K562 (cell line): ENCODE data around the gene NUP188. TPM values are rescaled to one million over a fixed set of nuclear protein-coding genes. Genes with fewer than 3 reads are reported as not detected.

Experiments used
- BACH1 ChIP-seq: fragments of 200-800 bp; sonication (Bioruptor generic); IDR thresholded peaks from 2 replicates; pipeline ENCODE4 v1.6.1; 2016; ENCODE audit warnings: missing genetic modification characterization, missing compliant biosample characterization
- BDP1 ChIP-seq: IDR thresholded peaks from 3 replicates; pipeline ENCODE4 v1.6.1; 2011; ENCODE audit not compliant: insufficient read length, insufficient read depth
- CGGBP1 ChIP-seq: fragments of 250-450 bp; sonication (Bioruptor Pico); IDR thresholded peaks from 2 replicates; pipeline ENCODE4 v1.9.0; 2021; ENCODE audit warnings: mild to moderate bottlenecking
- CHCHD3 ChIP-seq: fragments of 250-450 bp; sonication (Bioruptor Pico); IDR thresholded peaks from 2 replicates; pipeline ENCODE4 v2.1.2; 2022; ENCODE audit warnings: mild to moderate bottlenecking
- CHD4 ChIP-seq: fragments of 200-600 bp; sonication (generic); IDR thresholded peaks from 3 replicates; pipeline ENCODE4 v1.6.1; 2012; ENCODE audit warnings: low read depth, mild to moderate bottlenecking, mixed read lengths, low read length, inconsistent platforms; ENCODE audit not compliant: insufficient read depth, insufficient replicate concordance, poor library complexity, severe bottlenecking
- E4F1 ChIP-seq: fragments of 250-450 bp; sonication (Bioruptor Pico); IDR thresholded peaks from 2 replicates; pipeline ENCODE4 v1.5.0; 2021; ENCODE audit warnings: mild to moderate bottlenecking, borderline replicate concordance
- ELK1 ChIP-seq: sonication (generic); formaldehyde crosslinking; IDR thresholded peaks from 2 replicates; pipeline ENCODE4 v1.8.1; 2022; ENCODE audit warnings: missing genetic modification reagents
- JUNB ChIP-seq: fragments of 450-650 bp; formaldehyde crosslinking; conservative IDR thresholded peaks from 2 replicates; pipeline ENCODE4 v1.4.0; 2020; ENCODE audit warnings: mild to moderate bottlenecking
- KAT2B ChIP-seq: IDR thresholded peaks from one replicate; pipeline ENCODE4 v1.6.1; 2012; ENCODE audit warnings: low read depth, mild to moderate bottlenecking, control low read depth, inconsistent platforms, low read length, moderate library complexity
- MLX ChIP-seq, 2 experiments: fragments of 450-650 bp in 1 of 2; sonication (generic) in 1 of 2; formaldehyde crosslinking; conservative IDR thresholded peaks; 2 replicates each; pipeline versions ENCODE4 v1.4.0 to v1.8.1; 2020 to 2022; ENCODE audit warnings: mild to moderate bottlenecking in 1 of 2, missing genetic modification reagents in 1 of 2
- NFE2L1 ChIP-seq: fragments of 450-650 bp; IDR thresholded peaks from 2 replicates; pipeline ENCODE4 v1.6.1; 2016; ENCODE audit warnings: missing genetic modification characterization, low read depth, mild to moderate bottlenecking, missing compliant biosample characterization, moderate library complexity, borderline replicate concordance
- OTX1 ChIP-seq: fragments of 450-650 bp; formaldehyde crosslinking; IDR thresholded peaks from 2 replicates; pipeline ENCODE4 v1.4.0; 2022; ENCODE audit warnings: mild to moderate bottlenecking
- PBX2 ChIP-seq, 2 experiments: IDR thresholded peaks in 1 of 2; conservative IDR thresholded peaks in 1 of 2; 2 replicates each; pipeline ENCODE4 v1.6.1; 2016; ENCODE audit warnings: low read depth in 2 of 2, mild to moderate bottlenecking in 1 of 2, missing compliant biosample characterization in 1 of 2, missing genetic modification characterization in 1 of 2, moderate library complexity in 1 of 2
- SMAD2 ChIP-seq: fragments of 150-350 bp; IDR thresholded peaks from 2 replicates; pipeline ENCODE4 v1.6.1; 2014; ENCODE audit warnings: low read depth, mild to moderate bottlenecking, low read length
- SRF ChIP-seq, 2 experiments: fragments of 250-450, 450-650 bp in 1 of 2; sonication (Bioruptor Pico) in 1 of 2; sonication (generic) in 1 of 2; formaldehyde crosslinking; IDR thresholded peaks; 2 replicates each; pipeline versions ENCODE4 v1.5.0 to v1.5.1; 2020 to 2022; ENCODE audit warnings: mild to moderate bottlenecking in 1 of 2, missing genetic modification reagents in 1 of 2
- TAF15 ChIP-seq: fragments of 200-400 bp; formaldehyde crosslinking; IDR thresholded peaks from 2 replicates; pipeline ENCODE4 v1.6.1; 2017; ENCODE audit warnings: mild to moderate bottlenecking, low read depth, low read length, moderate library complexity
- ZNF282 ChIP-seq: sonication (generic); formaldehyde crosslinking; IDR thresholded peaks from 2 replicates; pipeline ENCODE4 v1.8.1; 2023; ENCODE audit warnings: missing genetic modification reagents
- ZNF76 ChIP-seq: fragments of 250-450 bp; sonication (Bioruptor Pico); IDR thresholded peaks from 2 replicates; pipeline ENCODE4 v1.4.0; 2020; ENCODE audit warnings: mild to moderate bottlenecking, moderate library complexity, borderline replicate concordance
- polyA plus RNA-seq, 8 experiments: library from polyadenylated mRNA; depleted of rRNA in 4 of 8; stranded (reverse) in 5 of 8; unstranded in 3 of 8; fragments of >200 nt; fragmentation: Nextera tagmentation in 2 of 8; fragmentation: Illumina TruSeq in 1 of 8; extraction: Ambion mirVana in 2 of 8; extraction: Trizol in 1 of 8; gene quantifications; 2 replicates each; pipeline versions ENCODE4 v1.2.1 to v1.2.3, GENCODE V29; 2011 to 2014; ENCODE audit warnings: inconsistent platforms in 1 of 8, missing spikeins in 1 of 8
- total RNA-seq, 7 experiments: library from RNA; depleted of rRNA in 6 of 7; stranded (reverse); fragments of >200 nt in 6 of 7; fragmentation: Illumina TruSeq in 2 of 7; extraction: Trizol in 2 of 7; gene quantifications; 2 replicates each; pipeline versions ENCODE4 v1.2.1 to v1.2.3, GENCODE V29; 2011 to 2021; ENCODE audit warnings: low replicate concordance in 1 of 7

NUP188 gene
- total and polyA plus RNA-seq, 9 of the 15 experiments (the other 6 are each of a cell fraction or from before 2014, with no cell fraction given) = 11.7 to 135 (median 70.6) TPM

GRCh38 chr9:129006328-129007034, 59.0 kb downstream of the NUP188 start (continued):
- TF ChIP-seq MLX (CRISPR knock-in tag; conservative IDR thresholded peaks at IDR 0.05) = no peak
- TF ChIP-seq ZNF282 (CRISPR knock-in tag) = no peak
- no peak for TF ChIP-seq CGGBP1 (CRISPR knock-in tag)
- no peak for TF ChIP-seq SRF (CRISPR knock-in tag; IDR thresholded peaks at IDR 0.05)
- TF ChIP-seq CHCHD3 (CRISPR knock-in tag) = no peak
- TF ChIP-seq BACH1 = no peak
- no peak for TF ChIP-seq JUNB
- no peak for TF ChIP-seq ZNF76 (CRISPR knock-in tag)
- TF ChIP-seq NFE2L1 (tag) = no peak
- TF ChIP-seq E4F1 (CRISPR knock-in tag) = no peak
- TF ChIP-seq BDP1 = no peak
- TF ChIP-seq TAF15 = no peak
- TF ChIP-seq ELK1 (CRISPR knock-in tag) = no peak
- no peak for TF ChIP-seq SMAD2
- no peak for TF ChIP-seq PBX2 (CRISPR knock-in tag; IDR thresholded peaks at IDR 0.05; ENCODE audit: low read depth)
- no peak for TF ChIP-seq PBX2 (tag; conservative IDR thresholded peaks at IDR 0.05; ENCODE audit: low read depth)
- TF ChIP-seq CHD4 = no peak
- no peak for TF ChIP-seq OTX1
- TF ChIP-seq KAT2B = peak; percentile 95
